Lower leg skin (tissue), 4 donors: ENCODE measurements around the gene CREB1. TPM values are rescaled to one million over a fixed set of nuclear protein-coding genes. Genes with fewer than 3 reads are reported as not detected.
"Not testable (repeated sequence)": the region's sequence is repeated elsewhere in the genome, so short reads cannot be mapped to it uniquely, and the experiment has no call there.

Experiments used
- DNase-seq, 2 donors: peaks; one replicate each; pipeline ENCODE4 v3.0.0-alpha.2; 2019; ENCODE audit warnings: low spot score in 2 of 2
- H3K4me3 ChIP-seq: fragments of 200-600 bp; sonication (generic); 2 replicates; pipeline ENCODE4 v1.5.1; 2017; ENCODE audit warnings: mild to moderate bottlenecking, low read depth; ENCODE audit not compliant: poor library complexity, severe bottlenecking
- POLR2A ChIP-seq, 2 donors: fragments of 450-650 bp; IDR thresholded peaks; one replicate each; pipeline ENCODE4 v1.6.1; 2016 to 2017; ENCODE audit warnings: antibody characterized with exemption in 2 of 2, mild to moderate bottlenecking in 1 of 2, moderate library complexity in 1 of 2
- WGBS, 2 donors: methylation state at CpG; one replicate each; pipeline ENCODE4 v1.1.5; 2018; 5-methylcytosine and 5-hydroxymethylcytosine counted together
- intact Hi-C: fragments of 100-400 bp; cut with DNase I; formaldehyde crosslinking; loops from one replicate; pipeline ENCODE4 v1.15.0; 2023; ENCODE audit warnings: low total_unique reads
- total RNA-seq, 4 donors: library from RNA; depleted of rRNA; stranded (reverse); fragments of >200 nt; gene quantifications; one replicate each; pipeline ENCODE4 v1.1.0, GENCODE V29; 2016
- TF ChIP-seq, protein P1 (sequence below), 3 donors: fragments of 450-650 bp; IDR thresholded peaks; one replicate each; pipeline ENCODE4 v1.5.1; 2016; ENCODE audit warnings: antibody characterized with exemption in 3 of 3, mild to moderate bottlenecking in 3 of 3, moderate library complexity in 2 of 3

The CREB1 gene
- total RNA-seq, 4 donors from 2014 or later, result 31.9 to 73.0 (median 46.9) TPM

DNA sequence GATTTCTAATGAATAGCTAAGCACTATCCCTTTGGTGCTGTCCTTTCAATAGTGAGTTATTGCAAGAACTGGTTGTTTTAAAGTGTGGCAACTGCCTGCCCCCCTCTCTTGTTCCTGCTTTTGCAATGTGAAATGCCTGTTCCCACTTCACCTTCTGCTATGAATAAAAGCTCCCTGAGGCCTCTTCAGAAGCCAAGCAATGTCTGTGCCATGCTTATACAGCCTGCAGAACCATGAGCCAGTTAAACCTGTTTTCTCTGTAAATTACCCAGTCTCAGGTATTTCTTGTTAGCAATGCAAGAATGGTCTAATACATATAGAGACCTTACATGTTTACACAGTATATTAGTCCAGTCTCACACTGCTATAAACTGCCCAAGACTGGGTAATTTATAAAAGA is 110.4 kb downstream of the CREB1 start:
- intact Hi-C loops, result no loop called here
- no peak for TF ChIP-seq POLR2A (IDR thresholded peaks at IDR 0.05)
- TF ChIP-seq, protein P1, sequence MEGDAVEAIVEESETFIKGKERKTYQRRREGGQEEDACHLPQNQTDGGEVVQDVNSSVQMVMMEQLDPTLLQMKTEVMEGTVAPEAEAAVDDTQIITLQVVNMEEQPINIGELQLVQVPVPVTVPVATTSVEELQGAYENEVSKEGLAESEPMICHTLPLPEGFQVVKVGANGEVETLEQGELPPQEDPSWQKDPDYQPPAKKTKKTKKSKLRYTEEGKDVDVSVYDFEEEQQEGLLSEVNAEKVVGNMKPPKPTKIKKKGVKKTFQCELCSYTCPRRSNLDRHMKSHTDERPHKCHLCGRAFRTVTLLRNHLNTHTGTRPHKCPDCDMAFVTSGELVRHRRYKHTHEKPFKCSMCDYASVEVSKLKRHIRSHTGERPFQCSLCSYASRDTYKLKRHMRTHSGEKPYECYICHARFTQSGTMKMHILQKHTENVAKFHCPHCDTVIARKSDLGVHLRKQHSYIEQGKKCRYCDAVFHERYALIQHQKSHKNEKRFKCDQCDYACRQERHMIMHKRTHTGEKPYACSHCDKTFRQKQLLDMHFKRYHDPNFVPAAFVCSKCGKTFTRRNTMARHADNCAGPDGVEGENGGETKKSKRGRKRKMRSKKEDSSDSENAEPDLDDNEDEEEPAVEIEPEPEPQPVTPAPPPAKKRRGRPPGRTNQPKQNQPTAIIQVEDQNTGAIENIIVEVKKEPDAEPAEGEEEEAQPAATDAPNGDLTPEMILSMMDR (IDR thresholded peaks at IDR 0.05), result no peak
- DNase-seq, result no peak
- no peak overlapping the region for H3K4me3 ChIP-seq

DNA sequence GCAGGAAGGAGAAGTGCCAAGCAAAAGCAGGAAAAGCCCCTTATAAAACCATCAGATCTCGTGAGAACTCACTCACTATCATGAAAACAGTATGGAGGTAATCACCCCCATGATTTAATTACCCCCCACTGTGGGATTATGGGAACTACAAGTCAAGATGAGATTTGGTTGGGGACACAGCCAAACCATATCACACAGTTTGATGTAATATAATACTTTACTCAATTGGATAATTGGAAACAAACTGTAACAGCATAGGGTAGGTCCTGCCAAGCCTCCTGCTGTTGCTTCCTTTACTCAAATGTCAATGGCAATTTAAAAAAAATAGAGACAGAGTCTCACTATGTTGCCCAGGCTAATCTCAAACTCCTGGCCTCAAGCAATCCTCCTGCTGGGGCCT is 110.9 kb downstream of the CREB1 start:
- no peak overlapping the region for H3K4me3 ChIP-seq
- no peak for DNase-seq
- intact Hi-C loops, result no loop called here
- WGBS, 2 donors, result 70 to 75% methylated on average over 1 of the region's 1 CpG
- TF ChIP-seq, protein P1 (IDR thresholded peaks at IDR 0.05), result no peak
- TF ChIP-seq POLR2A (IDR thresholded peaks at IDR 0.05), result no peak

DNA sequence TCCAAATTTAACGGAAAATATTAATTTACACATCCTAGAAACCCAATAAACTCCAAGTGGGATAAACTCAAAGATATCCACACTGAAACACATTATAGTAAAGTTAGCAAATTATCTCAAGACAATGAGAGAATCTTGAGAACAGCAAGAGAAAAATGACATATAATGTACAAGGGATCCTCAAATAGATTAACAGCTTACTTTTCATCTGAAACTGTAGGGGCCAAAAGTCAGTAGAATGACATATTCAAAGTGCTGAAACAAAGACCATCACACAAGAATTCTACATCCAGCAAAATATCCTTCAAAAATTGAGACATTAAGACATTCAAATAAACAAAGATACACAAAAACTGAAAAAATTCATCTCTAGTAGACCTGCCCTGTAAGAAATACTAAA is 114.1 kb downstream of the CREB1 start:
- no peak overlapping the region for H3K4me3 ChIP-seq
- intact Hi-C loops, result no loop called here

DNA sequence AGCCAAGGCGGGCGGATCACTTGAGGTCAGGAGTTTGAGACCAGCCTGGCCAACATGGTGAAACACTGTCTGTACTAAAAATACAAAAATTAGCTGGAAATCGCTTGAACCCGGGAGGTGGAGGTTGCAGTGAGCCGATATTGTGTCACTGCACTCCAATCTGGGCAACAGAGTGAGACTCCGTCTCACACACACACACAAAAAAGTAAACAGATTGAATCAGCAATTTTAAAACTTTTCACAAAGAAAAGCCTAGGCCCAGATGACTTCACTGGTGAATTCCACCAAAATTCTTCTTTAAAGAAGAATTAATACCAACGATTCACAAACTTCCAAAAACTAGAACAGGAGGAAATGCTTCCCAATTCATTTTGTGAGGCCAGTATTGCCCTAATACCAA is 116.8 kb downstream of the CREB1 start:
- DNase-seq, H3K4me3 ChIP-seq, intact Hi-C loops: not testable (repeated sequence)
- 85 to 94% methylated on average over 7 of the region's 7 CpGs for WGBS, 2 donors

More for the DNA sequence above, 114.1 kb downstream of the CREB1 start:
- TF ChIP-seq, protein P1 (IDR thresholded peaks at IDR 0.05), result no peak
- no peak for TF ChIP-seq POLR2A (IDR thresholded peaks at IDR 0.05)
- no peak for DNase-seq
- 87 to 98% methylated on average over 1 of the region's 1 CpG for WGBS, 2 donors

Other genes starting within 250 kb of the CREB1 start
- gene METTL21A, start 95.4 kb downstream of the CREB1 start, total RNA-seq, result 10 to 100 TPM in 2 of 4 donors, 1 to 10 TPM in 2; 4.5 to 18.4 (median 10.2) TPM
- 10 to 100 TPM in 1 of 4 donors, 1 to 10 TPM in 3; 2.2 to 10.1 (median 3.6) TPM for gene CCNYL1, start 181.7 kb downstream of the CREB1 start, total RNA-seq
- 1 to 10 TPM; 2.6 to 4.5 (median 3.0) TPM for gene FZD5, start 239.9 kb downstream of the CREB1 start, total RNA-seq